ENCODE data around the gene CCDC6.
"Not testable (repeated sequence)": the region's sequence is repeated elsewhere in the genome, so short reads cannot be mapped to it uniquely, and the experiment has no call there.

The CCDC6 gene

GRCh38 chr10:59905731-59906416 lies 482 bp downstream of the CCDC6 start:
- no peak for DNase-seq (ENCODE audit: low spot score)

GRCh38 chr10:59905066-59905730 lies 1.2 kb downstream of the CCDC6 start:
- DNase-seq (ENCODE audit: low spot score), result no peak

GRCh38 chr10:59904426-59905065 lies 1.8 kb downstream of the CCDC6 start:
- DNase-seq (ENCODE audit: low spot score), result no peak

- no peak for DNase-seq (ENCODE audit: low spot score)
These were observed 2.5 kb downstream of the CCDC6 start for GRCh38 chr10:59903871-59904270.

GRCh38 chr10:59902016-59902415 lies 4.3 kb downstream of the CCDC6 start:
- no peak for DNase-seq (ENCODE audit: low spot score)

- DNase-seq (ENCODE audit: low spot score), result peak; percentile 22
These were observed 4.9 kb downstream of the CCDC6 start for GRCh38 chr10:59901470-59901869.

GRCh38 chr10:59900048-59900727 lies 6.2 kb downstream of the CCDC6 start:
- DNase-seq (ENCODE audit: low spot score), result no peak

GRCh38 chr10:59898125-59898835 lies 8.1 kb downstream of the CCDC6 start:
- DNase-seq (ENCODE audit: low spot score), result no peak

- DNase-seq (ENCODE audit: low spot score), result no peak
These were observed 10.2 kb downstream of the CCDC6 start for GRCh38 chr10:59896191-59896590.

- DNase-seq (ENCODE audit: low spot score), result no peak
These were observed 10.7 kb downstream of the CCDC6 start for GRCh38 chr10:59895629-59896116.

GRCh38 chr10:59894114-59894513 lies 12.2 kb downstream of the CCDC6 start:
- DNase-seq (ENCODE audit: low spot score), result no peak

GRCh38 chr10:59892697-59893096 lies 13.7 kb downstream of the CCDC6 start:
- DNase-seq (ENCODE audit: low spot score), result no peak

GRCh38 chr10:59891936-59892335 lies 14.4 kb downstream of the CCDC6 start:
- no peak for DNase-seq (ENCODE audit: low spot score)

- DNase-seq (ENCODE audit: low spot score), result no peak
These were observed 15.0 kb downstream of the CCDC6 start for GRCh38 chr10:59891349-59891748.

GRCh38 chr10:59888781-59889435 lies 17.4 kb downstream of the CCDC6 start:
- DNase-seq (ENCODE audit: low spot score), result no peak

- DNase-seq (ENCODE audit: low spot score), result no peak
These were observed 18.2 kb downstream of the CCDC6 start for GRCh38 chr10:59887972-59888640.

- no peak for DNase-seq (ENCODE audit: low spot score)
These were observed 19.4 kb downstream of the CCDC6 start for GRCh38 chr10:59887006-59887405.

GRCh38 chr10:59885430-59886134 lies 20.8 kb downstream of the CCDC6 start:
- DNase-seq (ENCODE audit: low spot score), result no peak

GRCh38 chr10:59884893-59885292 lies 21.5 kb downstream of the CCDC6 start:
- DNase-seq (ENCODE audit: low spot score), result not testable (repeated sequence)

- no peak for DNase-seq (ENCODE audit: low spot score)
These were observed 24.7 kb downstream of the CCDC6 start for GRCh38 chr10:59881640-59882039.
